ENCODE data around the gene HS6ST2.

GRCh38 chrX:132837967-132838366 is 120.5 kb downstream of the HS6ST2 start:
- TF ChIP-seq REST (IDR thresholded peaks at IDR 0.05; ENCODE audit: low read depth, low read length), result no peak
- no peak for TF ChIP-seq MAX (IDR thresholded peaks at IDR 0.05; ENCODE audit: low read depth)
- no peak for TF ChIP-seq USF2 (IDR thresholded peaks at IDR 0.05; ENCODE audit: borderline replicate concordance, low read depth, low read length)
- TF ChIP-seq FOXM1 (IDR thresholded peaks at IDR 0.05; ENCODE audit: low read depth), result no peak
- TF ChIP-seq CTCF (IDR thresholded peaks at IDR 0.05), result no peak
- TF ChIP-seq PBX3 (IDR thresholded peaks at IDR 0.05), result no peak
- TF ChIP-seq TAF1 (IDR thresholded peaks at IDR 0.05; ENCODE audit: borderline replicate concordance, low read depth, low read length), result no peak
- TF ChIP-seq SIN3A (IDR thresholded peaks at IDR 0.05; ENCODE audit: borderline replicate concordance, low read depth, low read length), result no peak
- no peak for TF ChIP-seq EZH2phosphoT487 (IDR thresholded peaks at IDR 0.05; ENCODE audit: borderline replicate concordance, low read depth)
- no peak for TF ChIP-seq GABPA (IDR thresholded peaks at IDR 0.05; ENCODE audit: low read depth)

Measured in SK-N-SH (cell line).